Measurements from ENCODE around the gene ZNF653.

ZNF653 gene

DNA sequence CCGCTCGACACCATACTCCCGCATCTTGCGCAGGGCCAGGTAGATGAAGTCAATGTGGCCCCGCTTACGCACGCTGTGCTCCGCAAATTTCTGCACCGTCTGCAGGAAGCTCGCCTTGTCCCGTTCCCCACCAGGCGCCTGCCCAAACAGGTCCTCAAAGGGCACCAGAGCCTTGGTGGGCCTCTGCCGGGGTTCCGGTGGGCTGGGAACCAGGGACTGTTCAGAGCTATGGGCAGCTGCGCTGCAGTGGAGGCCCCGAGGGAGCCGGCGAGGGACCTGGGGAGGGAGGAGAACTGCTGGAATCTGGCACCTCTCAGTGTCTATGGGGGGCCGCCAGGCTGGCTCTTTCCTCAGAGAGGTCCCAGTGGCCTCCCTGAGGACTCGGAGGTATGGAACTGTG lies 8.3 kb upstream of the ZNF653 start:
- TF ChIP-seq, protein P1, sequence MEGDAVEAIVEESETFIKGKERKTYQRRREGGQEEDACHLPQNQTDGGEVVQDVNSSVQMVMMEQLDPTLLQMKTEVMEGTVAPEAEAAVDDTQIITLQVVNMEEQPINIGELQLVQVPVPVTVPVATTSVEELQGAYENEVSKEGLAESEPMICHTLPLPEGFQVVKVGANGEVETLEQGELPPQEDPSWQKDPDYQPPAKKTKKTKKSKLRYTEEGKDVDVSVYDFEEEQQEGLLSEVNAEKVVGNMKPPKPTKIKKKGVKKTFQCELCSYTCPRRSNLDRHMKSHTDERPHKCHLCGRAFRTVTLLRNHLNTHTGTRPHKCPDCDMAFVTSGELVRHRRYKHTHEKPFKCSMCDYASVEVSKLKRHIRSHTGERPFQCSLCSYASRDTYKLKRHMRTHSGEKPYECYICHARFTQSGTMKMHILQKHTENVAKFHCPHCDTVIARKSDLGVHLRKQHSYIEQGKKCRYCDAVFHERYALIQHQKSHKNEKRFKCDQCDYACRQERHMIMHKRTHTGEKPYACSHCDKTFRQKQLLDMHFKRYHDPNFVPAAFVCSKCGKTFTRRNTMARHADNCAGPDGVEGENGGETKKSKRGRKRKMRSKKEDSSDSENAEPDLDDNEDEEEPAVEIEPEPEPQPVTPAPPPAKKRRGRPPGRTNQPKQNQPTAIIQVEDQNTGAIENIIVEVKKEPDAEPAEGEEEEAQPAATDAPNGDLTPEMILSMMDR (IDR thresholded peaks at IDR 0.05; ENCODE audit: low read depth, low read length), result no peak
- in situ Hi-C loops (cut with HindIII; ENCODE audit: low sequenced_read_pairs), result no loop called here
- no peak for DNase-seq (ENCODE audit: low read depth, low spot score)

DNA sequence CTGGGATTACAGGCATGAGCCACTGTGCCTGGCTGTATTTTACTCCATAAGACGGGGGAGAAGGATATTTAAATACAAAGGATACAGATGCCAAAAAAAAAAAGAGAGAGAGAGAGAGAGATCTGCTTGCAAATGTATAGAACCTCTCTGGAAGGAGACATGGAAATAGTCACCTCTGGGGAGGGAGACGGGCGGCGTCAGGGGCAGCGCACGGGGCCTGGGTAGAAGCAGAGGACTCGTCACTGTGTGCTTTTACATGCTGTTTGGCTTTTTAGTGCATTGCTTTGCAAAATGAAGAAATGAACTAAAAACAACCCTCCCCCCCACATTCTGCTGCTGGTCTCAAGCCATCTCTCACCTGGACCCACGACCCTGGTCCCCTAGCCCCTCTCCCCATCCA lies 4.8 kb upstream of the ZNF653 start:
- DNase-seq (ENCODE audit: low read depth, low spot score), result no peak
- TF ChIP-seq, protein P1 (IDR thresholded peaks at IDR 0.05; ENCODE audit: low read depth, low read length), result no peak
- no peak overlapping the region for H3K4me3 ChIP-seq (ENCODE audit: low read depth, low read length)
- in situ Hi-C loops (cut with HindIII; ENCODE audit: low sequenced_read_pairs), result no loop called here

More for the DNA sequence above, 8.3 kb upstream of the ZNF653 start:
- no peak overlapping the region for H3K4me3 ChIP-seq (ENCODE audit: low read depth, low read length)

DNA sequence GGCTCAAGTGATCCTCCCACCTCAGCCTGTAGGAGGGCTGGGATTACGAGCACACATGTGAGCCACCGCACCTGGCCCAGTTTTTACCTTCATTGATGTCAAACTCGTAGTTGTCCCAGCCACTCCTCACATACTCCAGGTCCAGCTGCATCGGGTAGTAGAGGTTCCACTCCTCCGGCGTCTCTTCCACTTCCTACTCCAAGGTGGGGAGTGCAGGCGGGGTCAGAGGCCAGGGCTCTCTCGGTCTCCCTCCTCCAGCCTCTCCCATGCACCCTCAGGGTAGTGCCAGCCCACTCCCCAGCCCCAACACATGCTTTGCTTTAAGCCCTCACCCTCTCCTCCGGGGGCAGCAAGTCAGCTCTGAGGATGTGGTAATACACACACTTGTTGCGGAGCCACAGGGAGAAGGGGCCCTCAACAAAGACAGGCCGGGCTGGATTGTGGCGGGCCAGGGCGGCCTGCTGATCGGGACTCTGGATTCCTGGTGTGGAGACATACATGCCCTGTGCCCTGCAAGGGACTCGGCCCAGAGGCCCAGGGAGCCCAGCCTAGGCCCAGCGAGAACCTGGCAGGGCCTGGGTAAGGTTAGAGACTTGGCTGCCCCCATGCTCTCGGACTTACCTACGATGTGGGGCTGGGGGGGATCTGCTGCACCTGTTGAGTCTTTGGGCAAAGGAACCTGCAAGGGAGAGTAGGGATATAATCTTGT lies 1.9 kb upstream of the ZNF653 start:
- TF ChIP-seq, protein P1 (IDR thresholded peaks at IDR 0.05; ENCODE audit: low read depth, low read length), result no peak
- DNase-seq (ENCODE audit: low read depth, low spot score), result no peak
- in situ Hi-C loops (cut with HindIII; ENCODE audit: low sequenced_read_pairs), result no loop called here
- H3K4me3 ChIP-seq (ENCODE audit: low read depth, low read length), result no peak overlapping the region

DNA sequence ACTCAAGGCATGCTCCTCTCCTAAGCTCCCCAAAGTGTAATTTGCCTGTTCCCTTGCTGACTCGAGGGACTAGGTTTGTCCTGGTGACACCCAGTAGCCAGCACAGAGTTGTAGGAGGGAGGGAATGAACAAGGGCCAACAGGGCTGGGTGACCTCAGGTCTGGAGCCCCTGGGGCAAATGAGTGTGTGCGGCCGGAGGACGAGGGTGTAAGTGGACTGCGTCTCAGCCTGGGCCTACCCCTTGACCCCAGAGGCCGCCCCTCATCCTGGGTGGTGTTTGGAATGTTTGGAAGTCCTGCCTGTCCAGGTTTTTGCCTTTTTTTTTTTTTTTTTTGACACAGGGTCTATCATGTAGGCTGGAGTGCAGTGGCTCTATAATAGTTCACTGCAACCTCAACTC lies 1.3 kb upstream of the ZNF653 start:
- TF ChIP-seq, protein P1 (IDR thresholded peaks at IDR 0.05; ENCODE audit: low read depth, low read length), result no peak
- no peak for DNase-seq (ENCODE audit: low read depth, low spot score)
- in situ Hi-C loops (cut with HindIII; ENCODE audit: low sequenced_read_pairs), result no loop called here
- no peak overlapping the region for H3K4me3 ChIP-seq (ENCODE audit: low read depth, low read length)

DNA sequence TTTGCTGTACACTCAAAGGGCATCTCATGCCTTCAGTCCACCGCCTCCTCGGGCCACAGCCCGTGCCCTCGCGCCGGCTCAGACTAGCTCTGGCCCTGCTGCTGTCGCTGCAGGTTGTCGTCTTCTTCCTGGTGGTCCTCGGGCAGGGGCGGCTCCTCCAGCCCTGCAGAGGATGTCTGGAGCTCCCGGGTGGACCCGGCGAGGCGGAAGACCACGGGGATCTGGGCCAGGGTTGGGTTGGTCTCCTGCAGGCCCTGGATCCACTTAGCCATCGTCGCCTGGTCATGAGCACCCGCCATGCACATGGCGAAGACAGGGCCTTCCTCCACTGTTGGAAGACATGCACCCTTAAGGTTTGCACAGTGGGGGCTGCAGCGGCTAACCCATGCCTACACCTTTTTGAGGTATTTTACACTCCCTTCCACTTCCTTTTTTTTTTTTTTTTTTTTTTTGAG lies 489 bp upstream of the ZNF653 start:
- peak overlapping the region; percentile 53 for H3K4me3 ChIP-seq (ENCODE audit: low read depth, low read length)
- in situ Hi-C loops (cut with HindIII; ENCODE audit: low sequenced_read_pairs), result no loop called here
- TF ChIP-seq, protein P1 (IDR thresholded peaks at IDR 0.05; ENCODE audit: low read depth, low read length), result no peak
- no peak for DNase-seq (ENCODE audit: low read depth, low spot score)

DNA sequence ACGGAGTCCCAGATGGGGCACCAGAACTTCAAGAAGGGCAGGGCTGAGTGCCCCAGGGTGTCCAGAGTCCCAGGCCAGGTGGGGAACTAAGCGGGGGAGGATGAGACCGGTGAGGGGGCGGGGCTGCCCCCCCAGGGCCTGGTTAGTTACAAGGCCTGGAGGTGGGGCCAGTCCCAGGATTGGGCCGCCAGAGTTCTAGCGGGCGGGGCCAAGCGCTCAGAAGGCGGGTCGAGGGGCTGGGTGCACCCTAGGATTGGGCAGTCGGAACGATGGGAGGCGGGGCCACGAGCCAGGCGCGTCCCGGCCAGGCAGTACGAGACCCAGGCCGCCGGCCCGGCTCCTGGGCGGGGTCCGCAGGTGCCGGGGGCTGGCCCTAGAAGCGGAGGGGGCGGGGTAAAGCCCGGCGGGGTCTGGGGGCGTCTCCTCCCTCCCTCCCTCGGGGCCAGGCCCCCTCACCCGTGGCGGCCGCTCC lies 571 bp downstream of the ZNF653 start:
- TF ChIP-seq, protein P1 (IDR thresholded peaks at IDR 0.05; ENCODE audit: low read depth, low read length), result no peak
- in situ Hi-C loops (cut with HindIII; ENCODE audit: low sequenced_read_pairs), result no loop called here
- H3K4me3 ChIP-seq (ENCODE audit: low read depth, low read length), result peak overlapping the region; percentile 53

More for the DNA sequence above, 571 bp downstream of the ZNF653 start:
- DNase-seq (ENCODE audit: low read depth, low spot score), result peak; percentile 95
